Gastrocnemius medialis (tissue), 4 donors: Measurements from ENCODE around the gene DNAJC15. TPM values are rescaled to one million over a fixed set of nuclear protein-coding genes. Genes with fewer than 3 reads are reported as not detected.

ENCODE experiments used
- ATAC-seq, 2 donors: fragments of 150-250 bp; one replicate each; pipeline ENCODE4 v1.9.1; 2016
- DNase-seq, 2 donors: peaks; one replicate each; pipeline ENCODE4 v3.0.0-alpha.2; 2019
- H3K27ac ChIP-seq, 4 donors: fragments of 200-600 bp; sonication (generic); 1 replicate in 1 of 4; 2 replicates in 3 of 4; pipeline ENCODE4 v1.5.1; 2016 to 2018; ENCODE audit warnings: mild to moderate bottlenecking in 2 of 4, moderate library complexity in 1 of 4
- H3K27me3 ChIP-seq, 3 donors: fragments of 200-600 bp; sonication (generic) in 2 of 3; 1 replicate in 1 of 3; 2 replicates in 2 of 3; pipeline versions ENCODE4 v1.5.1 to v1.6.0; 2016 to 2019; ENCODE audit warnings: mild to moderate bottlenecking in 1 of 3, moderate library complexity in 1 of 3
- H3K36me3 ChIP-seq, 2 donors: fragments of 200-600 bp; sonication (generic) in 1 of 2; one replicate each; pipeline ENCODE4 v1.5.1; 2017 to 2018
- H3K4me1 ChIP-seq, 2 donors: fragments of 200-600 bp; sonication (generic) in 1 of 2; one replicate each; pipeline ENCODE4 v1.5.1; 2016 to 2017; ENCODE audit warnings: mild to moderate bottlenecking in 2 of 2
- H3K4me3 ChIP-seq, 4 donors: fragments of 200-600 bp; sonication (generic) in 3 of 4; 1 replicate in 1 of 4; 2 replicates in 3 of 4; pipeline ENCODE4 v1.5.1; 2016 to 2019; ENCODE audit warnings: mild to moderate bottlenecking in 2 of 4
- H3K9me3 ChIP-seq, 3 donors: fragments of 200-600 bp; sonication (generic) in 2 of 3; 1 replicate in 1 of 3; 2 replicates in 2 of 3; pipeline ENCODE4 v1.5.1; 2016 to 2019
- CTCF ChIP-seq, 5 experiments: fragments of 450-650 bp in 3 of 5; fragments of 200-600 bp in 2 of 5; sonication (generic) in 2 of 5; IDR thresholded peaks in 4 of 5; conservative IDR thresholded peaks in 1 of 5; 1 replicate in 4 of 5; 2 replicates in 1 of 5; pipeline ENCODE4 v1.5.1; 2016 to 2019; ENCODE audit warnings: antibody characterized with exemption in 5 of 5, mild to moderate bottlenecking in 3 of 5, moderate library complexity in 3 of 5
- POLR2A ChIP-seq, 2 donors: fragments of 450-650 bp; IDR thresholded peaks; one replicate each; pipeline ENCODE4 v1.6.1; 2017; ENCODE audit warnings: antibody characterized with exemption in 2 of 2, mild to moderate bottlenecking in 2 of 2, moderate library complexity in 2 of 2
- in situ Hi-C, 4 donors: fragments of 200-750 bp; cut with MboI; loops; one replicate each; pipeline versions ENCODE4 v1.15.0 to v1.8.0; 2017; ENCODE audit warnings: low sequenced_read_pairs in 4 of 4
- intact Hi-C: fragments of 100-400 bp; cut with DNase I; formaldehyde crosslinking; loops from one replicate; pipeline ENCODE4 v1.15.1; 2023; ENCODE audit warnings: low total_unique reads
- total RNA-seq, 4 donors: library from RNA; depleted of rRNA; stranded (reverse); fragments of >200 nt; gene quantifications; one replicate each; pipeline versions ENCODE4 v1.1.0 to v1.2.3, GENCODE V29; 2016

The DNAJC15 gene
- total RNA-seq, 4 donors from 2014 or later = 6.2 to 19.5 (median 12.3) TPM

DNA sequence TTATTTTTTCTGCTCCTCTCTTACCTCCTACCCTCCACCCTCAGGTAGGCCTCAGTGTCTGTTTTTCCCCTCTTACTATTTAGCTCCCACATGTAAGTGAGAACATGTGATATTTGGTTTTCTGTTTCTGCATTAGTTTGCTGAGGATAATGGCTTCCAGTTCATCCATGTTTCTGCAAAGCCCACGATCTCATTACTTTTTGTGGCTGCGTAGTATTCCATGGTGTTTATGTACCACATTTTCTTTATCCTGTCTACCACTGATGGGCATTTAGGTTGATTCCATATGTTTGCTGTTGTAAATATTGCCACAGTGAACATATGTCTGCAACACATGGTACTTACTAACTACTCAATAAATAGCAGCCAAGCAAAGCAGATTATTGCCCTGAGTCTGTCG lies 56.8 kb downstream of the DNAJC15 start:
- peaks cover 0 to 14% of the 10 kb centered on the region in 2 donors for H3K36me3 ChIP-seq
- H3K4me3 ChIP-seq = no peak overlapping the region
- ATAC-seq (no peak), DNase-seq (no peak)
- intact Hi-C loops = no loop called here
- H3K9me3 ChIP-seq = no peaks in the 10 kb centered on the region
- peaks cover 0 to 5% of the 10 kb centered on the region in 2 donors for H3K4me1 ChIP-seq
- TF ChIP-seq CTCF (IDR thresholded peaks at IDR 0.05 in 4 of 5, conservative IDR thresholded peaks at IDR 0.05 in 1 of 5) (no peak), POLR2A (IDR thresholded peaks at IDR 0.05) (no peak)
- in situ Hi-C loops = no loop called here
- H3K27ac ChIP-seq = no peak overlapping the region
- no peaks in the 10 kb centered on the region for H3K27me3 ChIP-seq

DNA sequence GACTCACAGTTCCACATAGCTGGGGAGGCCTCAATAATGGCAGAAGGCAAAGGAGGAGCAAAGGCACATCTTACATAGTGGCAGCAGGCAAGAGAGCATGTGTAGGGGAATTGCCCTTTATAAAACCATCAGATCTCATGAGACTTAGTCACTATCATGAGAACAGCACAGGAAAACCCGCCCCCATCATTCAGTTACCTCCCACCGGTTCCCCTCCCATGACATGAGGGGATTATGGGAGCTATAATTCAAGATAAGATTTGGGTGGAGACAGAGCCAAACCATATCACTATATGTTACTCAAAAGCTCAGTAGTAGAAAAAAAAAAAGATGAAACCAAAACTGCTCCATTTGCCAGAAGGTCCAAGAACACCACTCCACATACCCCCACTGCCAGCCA lies 58.5 kb downstream of the DNAJC15 start:
- DNase-seq = no peak
- no peak for ATAC-seq
- Histone ChIP-seq H3K9me3 (no peaks in the 10 kb centered on the region), H3K27ac (no peak overlapping the region), H3K36me3 (peaks cover 0 to 14% of the 10 kb centered on the region in 2 donors), H3K4me1 (peaks cover 0 to 5% of the 10 kb centered on the region in 2 donors), H3K27me3 (no peaks in the 10 kb centered on the region), H3K4me3 (no peak overlapping the region)
- TF ChIP-seq POLR2A (IDR thresholded peaks at IDR 0.05) (no peak), CTCF (IDR thresholded peaks at IDR 0.05 in 4 of 5, conservative IDR thresholded peaks at IDR 0.05 in 1 of 5) (no peak)
- intact Hi-C loops = no loop called here
- in situ Hi-C loops = no loop called here

DNA sequence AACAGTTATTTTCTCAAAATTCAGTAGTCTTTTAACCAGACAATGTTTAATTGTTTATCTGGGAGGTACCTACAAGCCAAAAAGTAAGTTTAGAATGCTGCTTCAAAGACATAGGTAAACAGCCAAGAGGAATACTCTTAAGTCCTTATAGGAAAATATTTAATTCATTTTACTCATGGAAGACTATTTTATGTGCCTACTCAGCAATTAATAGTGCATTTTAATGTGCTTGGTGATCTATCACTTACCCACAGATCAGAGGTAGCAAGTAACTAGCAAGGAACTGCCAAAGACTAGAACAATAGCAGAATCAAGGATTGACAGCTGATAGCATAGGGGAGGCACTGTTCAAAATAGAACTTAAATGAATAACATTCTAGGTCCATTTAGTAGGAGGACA lies 60.4 kb downstream of the DNAJC15 start:
- TF ChIP-seq POLR2A (IDR thresholded peaks at IDR 0.05) (no peak), CTCF (IDR thresholded peaks at IDR 0.05 in 4 of 5, conservative IDR thresholded peaks at IDR 0.05 in 1 of 5) (no peak)
- Histone ChIP-seq H3K4me3 (no peak overlapping the region), H3K4me1 (peaks cover 0 to 3% of the 10 kb centered on the region in 2 donors), H3K27me3 (no peaks in the 10 kb centered on the region), H3K9me3 (no peaks in the 10 kb centered on the region), H3K36me3 (peaks cover 0 to 14% of the 10 kb centered on the region in 2 donors), H3K27ac (no peak overlapping the region)
- intact Hi-C loops (loop anchor here (2.0 kb wide), 1 partner anchor 721 kb away; no protein-coding TSS in a partner anchor), in situ Hi-C loops (no loop called here)
- no peak for DNase-seq
- no peak for ATAC-seq

DNA sequence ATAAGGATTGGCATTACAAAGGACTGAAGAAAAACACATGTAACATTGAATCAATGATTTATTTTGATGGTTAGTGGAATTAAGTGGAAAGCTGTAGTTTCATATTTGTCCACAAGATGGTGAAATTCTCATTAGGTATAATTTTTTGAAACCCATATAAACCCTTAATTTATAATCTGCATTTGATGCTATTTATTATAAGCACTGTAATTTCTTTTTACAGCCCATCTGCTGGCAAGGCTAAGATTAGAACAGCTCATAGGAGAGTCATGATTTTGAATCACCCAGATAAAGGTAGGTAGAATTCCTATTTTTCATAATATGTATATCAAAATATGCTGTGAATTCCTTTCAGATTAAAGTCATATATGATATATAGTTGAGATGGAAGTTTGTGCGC lies 62.2 kb downstream of the DNAJC15 start:
- Histone ChIP-seq H3K27me3 (no peaks in the 10 kb centered on the region), H3K27ac (no peak overlapping the region), H3K9me3 (no peaks in the 10 kb centered on the region), H3K4me3 (no peak overlapping the region), H3K4me1 (peaks cover 0 to 3% of the 10 kb centered on the region in 2 donors), H3K36me3 (peaks cover 0 to 7% of the 10 kb centered on the region in 2 donors)
- ATAC-seq (no peak), DNase-seq (no peak)
- TF ChIP-seq CTCF (IDR thresholded peaks at IDR 0.05 in 4 of 5, conservative IDR thresholded peaks at IDR 0.05 in 1 of 5) = peak; percentile 40 to 63 (median 58)
- TF ChIP-seq POLR2A (IDR thresholded peaks at IDR 0.05) = no peak
- in situ Hi-C loops = loop anchor here in 1 of 4 donors (5.0 kb wide), 1 partner anchor 722 kb away; no protein-coding TSS in a partner anchor
- intact Hi-C loops = loop anchor here (2.0 to 5.0 kb wide), 2 partner anchors 719 to 792 kb away; partner anchors contain the start of genes CCDC122 and LACC1

GRCh38 chr13:43086181-43086580 lies 62.8 kb downstream of the DNAJC15 start:
- peaks cover 0 to 3% of the 10 kb centered on the region in 2 donors for H3K4me1 ChIP-seq
- no peak for DNase-seq
- no peak overlapping the region for H3K4me3 ChIP-seq
- peaks cover 0 to 6% of the 10 kb centered on the region in 2 donors for H3K36me3 ChIP-seq
- in situ Hi-C loops = loop anchor here in 1 of 4 donors (5.0 kb wide), 1 partner anchor 721 kb away; no protein-coding TSS in a partner anchor
- TF ChIP-seq POLR2A (IDR thresholded peaks at IDR 0.05) = no peak
- no peak for TF ChIP-seq CTCF (IDR thresholded peaks at IDR 0.05 in 4 of 5, conservative IDR thresholded peaks at IDR 0.05 in 1 of 5)
- intact Hi-C loops = loop anchor here (5.0 kb wide), 1 partner anchor 791 kb away; the partner anchor contains the start of genes CCDC122 and LACC1
- no peak overlapping the region for H3K27ac ChIP-seq
- ATAC-seq = no peak
- no peaks in the 10 kb centered on the region for H3K9me3 ChIP-seq
- no peaks in the 10 kb centered on the region for H3K27me3 ChIP-seq
